Fibroblast of pulmonary artery (primary cell): Measurements from ENCODE around the gene EIF2B2.

ENCODE experiments used
- DNase-seq: peaks from one replicate; pipeline ENCODE4 v3.0.0-alpha.2; 2010; ENCODE audit warnings: low read depth
- H3K4me3 ChIP-seq: replicated peaks from 2 replicates; pipeline ENCODE4 v1.5.1; 2011; ENCODE audit warnings: low read depth, mild to moderate bottlenecking, control low read depth, low read length, moderate library complexity
- TF ChIP-seq, protein P1 (sequence below): IDR thresholded peaks from 2 replicates; pipeline ENCODE4 v1.5.1; 2011; ENCODE audit warnings: mild to moderate bottlenecking, control low read depth, low read length, inconsistent platforms; ENCODE audit errors: missing control alignments

EIF2B2 gene

DNA sequence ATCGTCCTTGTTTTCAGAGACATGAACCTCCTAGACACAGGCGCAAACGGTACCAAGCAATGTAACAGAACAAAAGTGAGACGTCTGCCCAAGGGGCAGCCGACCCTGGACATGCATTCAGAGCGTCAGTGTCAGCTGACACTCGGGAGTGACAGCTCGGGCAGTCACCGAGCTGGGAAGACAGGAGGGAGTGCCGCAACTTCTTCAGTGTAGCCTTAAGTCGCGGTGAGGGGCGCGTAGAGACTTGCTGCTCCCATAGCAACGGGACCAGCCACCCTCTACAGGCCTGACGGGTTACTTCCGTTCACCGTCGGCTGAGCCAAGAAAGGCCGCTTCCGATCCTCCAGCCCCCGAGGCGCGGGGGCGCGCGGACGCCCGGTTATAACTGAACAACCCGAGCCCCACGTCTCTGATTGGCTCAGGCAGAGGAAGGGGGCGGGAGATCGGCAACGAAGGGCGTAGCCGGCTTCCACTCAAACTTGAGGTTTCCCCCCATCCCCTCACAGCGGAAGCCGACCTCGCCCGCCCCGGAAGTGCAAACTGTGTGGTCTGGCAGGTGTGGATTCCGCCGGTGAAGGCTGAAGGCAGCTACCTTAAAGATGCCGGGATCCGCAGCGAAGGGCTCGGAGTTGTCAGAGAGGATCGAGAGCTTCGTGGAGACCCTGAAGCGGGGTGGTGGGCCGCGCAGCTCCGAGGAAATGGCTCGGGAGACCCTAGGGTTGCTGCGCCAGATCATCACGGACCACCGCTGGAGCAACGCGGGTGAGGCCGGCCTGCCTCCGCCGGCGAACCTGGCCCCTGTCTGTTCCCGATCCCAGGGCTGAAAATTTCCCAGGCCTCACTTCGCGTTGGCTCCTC is at the start of gene EIF2B2:
EIF2B2 (plus strand) TSS at position 530 of the 858 bp plus-strand sequence; CDS start at position 600, 70 bp downstream.
- TF ChIP-seq, protein P1, sequence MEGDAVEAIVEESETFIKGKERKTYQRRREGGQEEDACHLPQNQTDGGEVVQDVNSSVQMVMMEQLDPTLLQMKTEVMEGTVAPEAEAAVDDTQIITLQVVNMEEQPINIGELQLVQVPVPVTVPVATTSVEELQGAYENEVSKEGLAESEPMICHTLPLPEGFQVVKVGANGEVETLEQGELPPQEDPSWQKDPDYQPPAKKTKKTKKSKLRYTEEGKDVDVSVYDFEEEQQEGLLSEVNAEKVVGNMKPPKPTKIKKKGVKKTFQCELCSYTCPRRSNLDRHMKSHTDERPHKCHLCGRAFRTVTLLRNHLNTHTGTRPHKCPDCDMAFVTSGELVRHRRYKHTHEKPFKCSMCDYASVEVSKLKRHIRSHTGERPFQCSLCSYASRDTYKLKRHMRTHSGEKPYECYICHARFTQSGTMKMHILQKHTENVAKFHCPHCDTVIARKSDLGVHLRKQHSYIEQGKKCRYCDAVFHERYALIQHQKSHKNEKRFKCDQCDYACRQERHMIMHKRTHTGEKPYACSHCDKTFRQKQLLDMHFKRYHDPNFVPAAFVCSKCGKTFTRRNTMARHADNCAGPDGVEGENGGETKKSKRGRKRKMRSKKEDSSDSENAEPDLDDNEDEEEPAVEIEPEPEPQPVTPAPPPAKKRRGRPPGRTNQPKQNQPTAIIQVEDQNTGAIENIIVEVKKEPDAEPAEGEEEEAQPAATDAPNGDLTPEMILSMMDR = no peak
- peak within 1 kb of the TSS; percentile 93 for H3K4me3 ChIP-seq
- peak; percentile 96 for DNase-seq

GRCh38 chr14:74953686-74954085 is 49.0 kb upstream of the EIF2B2 start:
- no peak for DNase-seq
- TF ChIP-seq, protein P1 = no peak
- peak overlapping the region; percentile 54 for H3K4me3 ChIP-seq

DNA sequence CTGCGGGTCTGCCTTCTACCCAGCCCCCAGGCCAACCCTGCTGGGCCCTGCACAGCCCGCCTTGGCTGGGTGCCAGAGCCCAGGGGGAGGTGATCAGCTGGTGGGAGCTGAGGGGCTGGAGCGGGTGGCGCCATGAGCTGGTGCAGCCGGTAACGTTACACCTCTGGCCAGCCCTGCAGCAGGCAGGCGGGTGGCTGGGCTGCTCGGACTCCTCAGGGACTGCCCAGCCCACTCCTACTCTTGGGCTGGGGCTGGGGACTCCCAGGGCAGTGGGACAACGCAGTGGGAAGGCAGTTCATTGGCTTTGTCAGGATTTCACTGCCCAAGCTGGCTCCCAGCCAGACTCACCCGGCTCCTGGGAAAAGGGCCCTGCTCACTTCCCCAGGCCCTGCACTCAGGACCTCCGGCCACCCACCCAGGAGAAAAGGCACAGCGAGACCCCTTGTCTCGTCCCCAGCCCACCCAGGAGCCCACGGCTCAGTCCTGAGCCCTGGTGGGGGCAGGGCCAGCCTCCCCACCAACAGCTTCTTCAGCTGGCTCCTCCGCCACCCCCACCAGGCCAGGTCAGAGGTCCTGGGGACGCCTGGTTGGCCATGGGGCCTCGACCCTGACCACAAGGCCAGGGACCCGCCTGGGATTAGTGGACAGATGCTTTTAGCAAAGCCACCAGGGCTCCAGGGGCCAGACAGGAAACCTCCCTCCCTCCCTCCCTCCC is 48.3 kb upstream of the EIF2B2 start:
- H3K4me3 ChIP-seq = peak overlapping the region; percentile 54
- no peak for DNase-seq
- TF ChIP-seq, protein P1 = no peak

- H3K4me3 ChIP-seq = peak overlapping the region; percentile 54
- no peak for DNase-seq
- TF ChIP-seq, protein P1 = no peak
Measured at GRCh38 chr14:74954947-74955228, 47.8 kb upstream of the EIF2B2 start.

DNA sequence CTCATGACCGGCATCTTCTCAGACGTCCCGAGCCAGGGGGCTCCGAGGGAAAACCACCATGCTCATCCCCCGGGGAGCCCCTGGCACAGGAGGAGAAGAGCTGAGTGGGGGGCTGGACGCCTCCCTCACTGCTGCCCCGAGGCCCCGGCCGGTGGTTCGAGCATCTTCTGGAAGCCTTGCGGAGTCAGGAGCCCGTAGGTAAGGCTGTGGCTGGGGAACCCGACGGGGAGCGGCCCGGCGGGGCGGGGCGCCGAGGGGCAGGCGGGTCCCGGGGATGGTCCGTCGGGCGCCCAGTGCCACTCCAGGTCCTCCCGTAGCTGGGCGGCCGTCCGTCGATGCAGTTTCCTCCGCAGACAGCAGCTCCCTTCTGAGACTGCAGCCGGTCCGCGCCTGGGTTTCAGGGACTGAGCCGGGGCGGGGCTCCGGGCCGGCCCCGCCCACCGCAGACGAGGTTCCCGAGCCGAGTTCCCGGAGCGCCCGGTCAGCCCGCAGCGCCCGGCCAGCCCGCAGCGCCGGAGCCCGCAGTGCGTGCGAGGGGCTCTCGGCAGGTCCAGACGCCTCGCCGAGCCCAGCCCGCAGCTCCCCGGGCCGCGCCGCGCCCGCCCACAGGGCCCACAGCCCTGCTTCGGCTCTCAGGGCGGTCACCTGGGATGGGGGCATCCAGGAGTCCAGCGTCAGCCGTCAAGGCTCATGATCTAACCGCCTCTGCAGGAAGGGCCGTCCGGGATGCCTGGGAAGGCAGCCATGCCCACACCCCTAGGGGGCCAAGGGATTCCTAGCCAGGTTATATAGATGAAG is 47.3 kb upstream of the EIF2B2 start, which contains the start of gene PGF:
PGF (minus strand) TSS at position 369 of the 798 bp plus-strand sequence; CDS start at position 14, 355 bp downstream.
- TF ChIP-seq, protein P1 = no peak
- peak within 1 kb of the TSS; percentile 54 for H3K4me3 ChIP-seq
- peak; percentile 44 for DNase-seq

DNA sequence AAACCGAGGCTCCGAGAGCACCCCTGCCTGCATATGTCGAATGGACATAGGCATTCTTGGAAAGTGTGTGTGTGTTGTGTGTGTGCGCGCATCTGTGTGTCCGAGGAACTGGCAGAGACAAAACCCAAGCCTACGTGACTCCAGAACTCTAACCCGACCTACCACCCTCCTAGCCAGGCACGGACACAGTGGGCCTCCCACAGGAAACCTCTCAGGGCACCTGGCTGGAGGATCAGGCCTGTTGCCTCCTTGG is 46.8 kb upstream of the EIF2B2 start:
- TF ChIP-seq, protein P1 = no peak
- H3K4me3 ChIP-seq = peak overlapping the region; percentile 10
- DNase-seq = no peak
